ENCODE measurements around the gene RHOXF1. TPM values are rescaled to one million over a fixed set of nuclear protein-coding genes. Genes with fewer than 3 reads are reported as not detected.

RHOXF1 gene
- total and polyA plus RNA-seq, 2 donors (not counting 3 experiments of a cell fraction or from before 2014, with no cell fraction given), result not detected

DNA sequence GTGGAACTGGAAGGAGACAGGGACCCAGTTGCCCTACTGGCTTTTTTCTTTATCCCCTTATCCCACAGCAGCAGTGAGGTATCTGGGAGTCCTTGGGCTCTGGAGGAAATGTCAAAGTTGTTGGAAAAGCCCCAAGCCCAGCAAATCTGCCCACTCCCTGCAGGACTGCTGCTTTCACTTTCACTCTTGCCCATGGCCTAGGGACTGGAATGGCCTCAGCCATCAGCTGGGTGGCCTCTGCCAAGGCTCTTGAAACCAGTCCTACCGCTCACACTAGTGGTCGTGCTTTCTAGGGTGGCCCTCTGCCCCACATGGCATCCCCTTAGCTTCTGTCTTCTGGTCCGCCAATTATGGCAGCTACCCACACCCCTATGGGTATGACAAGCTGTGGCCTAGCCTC, 9.7 kb upstream of the RHOXF1 start:
- H3K4me2 ChIP-seq (ENCODE audit: insufficient read depth, low read length), result no peak overlapping the region
- CTCF ChIA-PET, result no interaction called here
- no peaks in the 10 kb centered on the region for H3K36me3 ChIP-seq (ENCODE audit: control insufficient read depth in 2 of 2, extremely low read depth in 1 of 2, insufficient read depth in 2 of 2, low read length in 2 of 2)

More for the DNA sequence above, 9.7 kb upstream of the RHOXF1 start:
- Histone ChIP-seq H2AFZ (ENCODE audit: low read depth, low read length) (no peak overlapping the region), H3K9me1 (replicated peaks; ENCODE audit: control insufficient read depth, extremely low read depth, insufficient read depth, low read length) (no peaks in the 10 kb centered on the region), H3K79me2 (ENCODE audit: control insufficient read depth, insufficient read depth, low read length) (no peaks in the 10 kb centered on the region), H4K20me1 (replicated peaks; ENCODE audit: control insufficient read depth, extremely low read depth, insufficient read depth, low read length) (no peaks in the 10 kb centered on the region), H3K27me3 (ENCODE audit: control insufficient read depth in 2 of 2, insufficient read depth in 2 of 2, low read length in 2 of 2) (no peaks in the 10 kb centered on the region), H3K27ac (ENCODE audit: insufficient read depth, low read depth, low read length) (no peak overlapping the region), H3K4me1 (ENCODE audit: control insufficient read depth, extremely low read depth, insufficient read depth, low read length) (no peaks in the 10 kb centered on the region), H3K9ac (replicated peaks; ENCODE audit: extremely low read depth, insufficient read depth, low read length) (no peak overlapping the region), H3K4me3 (replicated peaks in 1 of 3; ENCODE audit: insufficient read depth in 1 of 3, low read depth in 1 of 3, low read length in 3 of 3) (no peak overlapping the region), H3K9me3 (replicated peaks; ENCODE audit: control insufficient read depth, insufficient read depth, low read length) (no peaks in the 10 kb centered on the region)
- BruUV-seq (replicated peaks), result no TSS peak
- dilution Hi-C loops (cut with MboI; ENCODE audit: extremely low pct_ligation_motif_present, low sequenced_read_pairs) (no loop called here), intact Hi-C loops (cut with micrococcal nuclease) (no loop called here)
- POLR2A ChIA-PET, result no interaction called here
- FAIRE-seq (no peak), DNase-seq (ENCODE audit: low read depth, low spot score) (peak; percentile 1)
- TF ChIP-seq EZH2 (IDR thresholded peaks at IDR 0.05; ENCODE audit: borderline replicate concordance, low read depth, low read length, severe bottlenecking) (no peak), JUN (IDR thresholded peaks at IDR 0.05; ENCODE audit: borderline replicate concordance, insufficient read depth, insufficient read length, low read depth) (no peak), POLR2AphosphoS5 (IDR thresholded peaks at IDR 0.05; ENCODE audit: insufficient read depth, low read depth, low read length) (no peak), GATA2 (IDR thresholded peaks at IDR 0.05; ENCODE audit: insufficient read depth, insufficient read length, low read depth, low read length) (no peak), MYC (IDR thresholded peaks at IDR 0.05; ENCODE audit: low read depth, low read length) (no peak)
- TF ChIP-seq, protein P1, sequence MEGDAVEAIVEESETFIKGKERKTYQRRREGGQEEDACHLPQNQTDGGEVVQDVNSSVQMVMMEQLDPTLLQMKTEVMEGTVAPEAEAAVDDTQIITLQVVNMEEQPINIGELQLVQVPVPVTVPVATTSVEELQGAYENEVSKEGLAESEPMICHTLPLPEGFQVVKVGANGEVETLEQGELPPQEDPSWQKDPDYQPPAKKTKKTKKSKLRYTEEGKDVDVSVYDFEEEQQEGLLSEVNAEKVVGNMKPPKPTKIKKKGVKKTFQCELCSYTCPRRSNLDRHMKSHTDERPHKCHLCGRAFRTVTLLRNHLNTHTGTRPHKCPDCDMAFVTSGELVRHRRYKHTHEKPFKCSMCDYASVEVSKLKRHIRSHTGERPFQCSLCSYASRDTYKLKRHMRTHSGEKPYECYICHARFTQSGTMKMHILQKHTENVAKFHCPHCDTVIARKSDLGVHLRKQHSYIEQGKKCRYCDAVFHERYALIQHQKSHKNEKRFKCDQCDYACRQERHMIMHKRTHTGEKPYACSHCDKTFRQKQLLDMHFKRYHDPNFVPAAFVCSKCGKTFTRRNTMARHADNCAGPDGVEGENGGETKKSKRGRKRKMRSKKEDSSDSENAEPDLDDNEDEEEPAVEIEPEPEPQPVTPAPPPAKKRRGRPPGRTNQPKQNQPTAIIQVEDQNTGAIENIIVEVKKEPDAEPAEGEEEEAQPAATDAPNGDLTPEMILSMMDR (IDR thresholded peaks at IDR 0.05; ENCODE audit: extremely low read depth in 1 of 2, insufficient read depth in 1 of 2, low read depth in 1 of 2, low read length in 2 of 2), result no peak
- TF ChIP-seq, protein P2, sequence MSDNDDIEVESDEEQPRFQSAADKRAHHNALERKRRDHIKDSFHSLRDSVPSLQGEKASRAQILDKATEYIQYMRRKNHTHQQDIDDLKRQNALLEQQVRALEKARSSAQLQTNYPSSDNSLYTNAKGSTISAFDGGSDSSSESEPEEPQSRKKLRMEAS (IDR thresholded peaks at IDR 0.05; ENCODE audit: insufficient read depth, insufficient read length), result no peak
